ENCODE measurements around the gene GRXCR1.

The GRXCR1 gene

DNA sequence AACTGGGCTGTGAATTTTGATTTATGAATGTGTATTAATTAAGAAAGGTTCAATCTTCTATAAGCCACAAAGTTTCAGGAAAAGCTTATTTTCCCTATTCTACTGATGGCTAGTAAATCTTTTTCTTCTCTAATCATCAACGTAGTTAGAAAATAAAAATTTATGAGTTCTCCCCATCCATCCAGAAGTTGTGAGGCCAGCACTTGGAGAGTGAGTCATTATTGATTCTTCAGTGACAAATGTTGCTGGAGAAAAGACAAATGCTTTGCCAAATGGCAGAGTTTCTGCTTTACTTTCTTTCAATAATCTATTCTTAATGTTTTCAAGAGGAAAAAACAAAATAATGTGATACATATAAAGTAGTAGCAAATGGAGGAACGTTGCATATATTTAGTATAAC lies 11.3 kb upstream of the GRXCR1 start:
- TF ChIP-seq, protein P1, sequence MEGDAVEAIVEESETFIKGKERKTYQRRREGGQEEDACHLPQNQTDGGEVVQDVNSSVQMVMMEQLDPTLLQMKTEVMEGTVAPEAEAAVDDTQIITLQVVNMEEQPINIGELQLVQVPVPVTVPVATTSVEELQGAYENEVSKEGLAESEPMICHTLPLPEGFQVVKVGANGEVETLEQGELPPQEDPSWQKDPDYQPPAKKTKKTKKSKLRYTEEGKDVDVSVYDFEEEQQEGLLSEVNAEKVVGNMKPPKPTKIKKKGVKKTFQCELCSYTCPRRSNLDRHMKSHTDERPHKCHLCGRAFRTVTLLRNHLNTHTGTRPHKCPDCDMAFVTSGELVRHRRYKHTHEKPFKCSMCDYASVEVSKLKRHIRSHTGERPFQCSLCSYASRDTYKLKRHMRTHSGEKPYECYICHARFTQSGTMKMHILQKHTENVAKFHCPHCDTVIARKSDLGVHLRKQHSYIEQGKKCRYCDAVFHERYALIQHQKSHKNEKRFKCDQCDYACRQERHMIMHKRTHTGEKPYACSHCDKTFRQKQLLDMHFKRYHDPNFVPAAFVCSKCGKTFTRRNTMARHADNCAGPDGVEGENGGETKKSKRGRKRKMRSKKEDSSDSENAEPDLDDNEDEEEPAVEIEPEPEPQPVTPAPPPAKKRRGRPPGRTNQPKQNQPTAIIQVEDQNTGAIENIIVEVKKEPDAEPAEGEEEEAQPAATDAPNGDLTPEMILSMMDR (IDR thresholded peaks at IDR 0.05; ENCODE audit: low read length): no peak
- no peak for TF ChIP-seq EZH2 (IDR thresholded peaks at IDR 0.05; ENCODE audit: borderline replicate concordance, low read length)
- Histone ChIP-seq H3K9ac (ENCODE audit: low read length) (no peak overlapping the region), H3F3A (ENCODE audit: insufficient read depth, low read length) (no peaks in the 10 kb centered on the region), H3K9me3 (ENCODE audit: low read length) (no peaks in the 10 kb centered on the region), H3K27ac (ENCODE audit: low read depth, low read length, poor library complexity, severe bottlenecking) (no peak overlapping the region), H4K20me1 (ENCODE audit: insufficient read depth, low read length) (no peaks in the 10 kb centered on the region), H3K4me2 (ENCODE audit: low read length) (no peak overlapping the region), H3K4me1 (ENCODE audit: insufficient read depth, low read length, severe bottlenecking) (no peaks in the 10 kb centered on the region), H3K4me3 (ENCODE audit: low read depth, low read length, poor library complexity, severe bottlenecking) (no peak overlapping the region), H3K9me2 (ENCODE audit: low read depth, low read length) (0 out of 2 replicates have a peak, but pooled peaks cover 2% of the 10 kb centered on the region), H2AFZ (ENCODE audit: low read length) (no peak overlapping the region), H3K36me3 (ENCODE audit: insufficient read depth, low read length) (no peaks in the 10 kb centered on the region), H3K79me2 (ENCODE audit: insufficient read depth, low read length) (no peaks in the 10 kb centered on the region), H3K27me3 (ENCODE audit: insufficient read depth, low read length) (no peaks in the 10 kb centered on the region)

DNA sequence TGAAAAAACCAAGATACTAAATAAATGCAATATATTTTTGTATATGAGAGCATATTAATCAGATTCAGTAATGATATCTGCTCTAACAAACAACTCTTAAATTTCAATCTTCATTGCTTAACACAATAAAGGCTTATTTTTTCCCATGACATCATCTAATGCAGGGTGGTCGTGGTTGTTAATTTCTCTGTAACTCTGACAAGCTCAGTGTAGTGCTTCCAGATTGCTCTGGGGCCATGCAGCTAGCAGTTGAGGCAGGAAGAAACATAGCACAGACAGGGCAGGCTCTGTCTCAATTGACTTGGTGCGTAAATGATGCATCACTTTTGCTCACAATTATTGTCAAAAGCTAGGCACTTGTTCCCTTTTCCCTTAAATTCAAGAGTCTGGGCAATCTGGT lies 869 bp upstream of the GRXCR1 start:
- H2AFZ ChIP-seq (ENCODE audit: low read length): no peak overlapping the region
- H3K4me1 ChIP-seq (ENCODE audit: insufficient read depth, low read length, severe bottlenecking): no peaks in the 10 kb centered on the region
- no peaks in the 10 kb centered on the region for H3K9me3 ChIP-seq (ENCODE audit: low read length)
- H3K79me2 ChIP-seq (ENCODE audit: insufficient read depth, low read length): no peaks in the 10 kb centered on the region
- no peak overlapping the region for H3K9ac ChIP-seq (ENCODE audit: low read length)
- H3K27me3 ChIP-seq (ENCODE audit: insufficient read depth, low read length): no peaks in the 10 kb centered on the region
- no peak for TF ChIP-seq EZH2 (IDR thresholded peaks at IDR 0.05; ENCODE audit: borderline replicate concordance, low read length)
- TF ChIP-seq, protein P1 (IDR thresholded peaks at IDR 0.05; ENCODE audit: low read length): no peak
- H3K9me2 ChIP-seq (ENCODE audit: low read depth, low read length): no peaks in the 10 kb centered on the region
- no peak overlapping the region for H3K4me2 ChIP-seq (ENCODE audit: low read length)
- H3F3A ChIP-seq (ENCODE audit: insufficient read depth, low read length): no peaks in the 10 kb centered on the region
- H3K27ac ChIP-seq (ENCODE audit: low read depth, low read length, poor library complexity, severe bottlenecking): no peak overlapping the region
- H3K4me3 ChIP-seq (ENCODE audit: low read depth, low read length, poor library complexity, severe bottlenecking): no peak overlapping the region
- H4K20me1 ChIP-seq (ENCODE audit: insufficient read depth, low read length): no peaks in the 10 kb centered on the region
- no peaks in the 10 kb centered on the region for H3K36me3 ChIP-seq (ENCODE audit: insufficient read depth, low read length)

DNA sequence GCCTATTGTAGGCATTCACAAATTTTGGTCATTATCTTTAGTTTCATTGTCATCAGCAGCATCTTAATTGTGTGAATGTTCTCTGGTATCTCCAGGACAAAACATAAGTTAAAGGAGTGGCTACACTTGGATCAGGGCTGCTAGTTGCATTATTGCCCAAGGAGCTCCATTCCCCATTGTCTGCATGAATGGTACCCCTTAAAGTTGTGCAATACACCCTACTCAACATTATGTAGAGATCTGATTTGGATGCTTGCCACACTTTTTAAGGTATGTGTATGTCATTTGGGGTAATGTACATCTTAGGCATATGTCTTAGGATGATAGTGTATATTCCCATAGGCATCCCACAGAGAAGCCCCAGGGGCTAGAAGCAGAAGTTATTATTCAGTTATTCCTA lies 2.9 kb downstream of the GRXCR1 start:
- H3F3A ChIP-seq (ENCODE audit: insufficient read depth, low read length): no peaks in the 10 kb centered on the region
- H3K36me3 ChIP-seq (ENCODE audit: insufficient read depth, low read length): no peaks in the 10 kb centered on the region
- no peak overlapping the region for H3K27ac ChIP-seq (ENCODE audit: low read depth, low read length, poor library complexity, severe bottlenecking)
- no peaks in the 10 kb centered on the region for H4K20me1 ChIP-seq (ENCODE audit: insufficient read depth, low read length)
- no peak overlapping the region for H3K4me2 ChIP-seq (ENCODE audit: low read length)
- no peak overlapping the region for H3K9ac ChIP-seq (ENCODE audit: low read length)
- H3K27me3 ChIP-seq (ENCODE audit: insufficient read depth, low read length): no peaks in the 10 kb centered on the region
- TF ChIP-seq EZH2 (IDR thresholded peaks at IDR 0.05; ENCODE audit: borderline replicate concordance, low read length): no peak
- TF ChIP-seq, protein P1 (IDR thresholded peaks at IDR 0.05; ENCODE audit: low read length): no peak
- no peaks in the 10 kb centered on the region for H3K79me2 ChIP-seq (ENCODE audit: insufficient read depth, low read length)
- no peaks in the 10 kb centered on the region for H3K9me2 ChIP-seq (ENCODE audit: low read depth, low read length)
- H2AFZ ChIP-seq (ENCODE audit: low read length): no peak overlapping the region
- no peaks in the 10 kb centered on the region for H3K4me1 ChIP-seq (ENCODE audit: insufficient read depth, low read length, severe bottlenecking)
- H3K4me3 ChIP-seq (ENCODE audit: low read depth, low read length, poor library complexity, severe bottlenecking): no peak overlapping the region
- no peaks in the 10 kb centered on the region for H3K9me3 ChIP-seq (ENCODE audit: low read length)

Data from OCI-LY1 (cell line).